Activated CD4-positive, alpha-beta T cell treated with anti-CD3 and anti-CD28 coated beads, Interleukin-2, amount 50 U/mL, for 1 hour (primary cell): ENCODE data around the gene PPP6R3.
"Not testable (repeated sequence)": the region's sequence is repeated elsewhere in the genome, so short reads cannot be mapped to it uniquely, and the experiment has no call there.

Experiments used
- DNase-seq: peaks from one replicate; pipeline ENCODE4 v3.0.0-alpha.2; 2020

PPP6R3 gene

GRCh38 chr11:68621826-68622225, 161.3 kb downstream of the PPP6R3 start:
- DNase-seq: no peak

- not testable (repeated sequence) for DNase-seq
These were observed 163.2 kb downstream of the PPP6R3 start for GRCh38 chr11:68623706-68624105.

GRCh38 chr11:68625069-68625468, 164.5 kb downstream of the PPP6R3 start:
- not testable (repeated sequence) for DNase-seq

- not testable (repeated sequence) for DNase-seq
These were observed 165.7 kb downstream of the PPP6R3 start for GRCh38 chr11:68626236-68626635.

GRCh38 chr11:68628837-68629236, 168.3 kb downstream of the PPP6R3 start:
- DNase-seq: not testable (repeated sequence)

GRCh38 chr11:68632375-68632774, 171.8 kb downstream of the PPP6R3 start:
- not testable (repeated sequence) for DNase-seq

- peak; percentile 46 for DNase-seq
These were observed 172.2 kb downstream of the PPP6R3 start for GRCh38 chr11:68632802-68633201.

GRCh38 chr11:68634606-68635005, 174.1 kb downstream of the PPP6R3 start:
- DNase-seq: not testable (repeated sequence)

- not testable (repeated sequence) for DNase-seq
These were observed 174.6 kb downstream of the PPP6R3 start for GRCh38 chr11:68635172-68635571.

- not testable (repeated sequence) for DNase-seq
These were observed 175.3 kb downstream of the PPP6R3 start for GRCh38 chr11:68635883-68636282.

- DNase-seq: not testable (repeated sequence)
These were observed 178.8 kb downstream of the PPP6R3 start for GRCh38 chr11:68639322-68639721.

GRCh38 chr11:68641880-68642279, 181.3 kb downstream of the PPP6R3 start:
- no peak for DNase-seq

GRCh38 chr11:68643585-68643984, 183.0 kb downstream of the PPP6R3 start:
- no peak for DNase-seq

- no peak for DNase-seq
These were observed 186.3 kb downstream of the PPP6R3 start for GRCh38 chr11:68646832-68647231.

- no peak for DNase-seq
These were observed 189.5 kb downstream of the PPP6R3 start for GRCh38 chr11:68649851-68650555.

- no peak for DNase-seq
These were observed 190.2 kb downstream of the PPP6R3 start for GRCh38 chr11:68650801-68651200.

- DNase-seq: no peak
These were observed 190.8 kb downstream of the PPP6R3 start for GRCh38 chr11:68651208-68651984.

GRCh38 chr11:68651985-68652682, 191.6 kb downstream of the PPP6R3 start:
- no peak for DNase-seq

GRCh38 chr11:68652683-68653156, 192.2 kb downstream of the PPP6R3 start:
- no peak for DNase-seq

GRCh38 chr11:68653486-68654430, 193.2 kb downstream of the PPP6R3 start:
- no peak for DNase-seq

- no peak for DNase-seq
These were observed 194.4 kb downstream of the PPP6R3 start for GRCh38 chr11:68654978-68655377.

GRCh38 chr11:68655406-68655805, 194.9 kb downstream of the PPP6R3 start:
- DNase-seq: no peak
